Left kidney (tissue), 2 donors: ENCODE results near the gene KLF1. TPM values are rescaled to one million over a fixed set of nuclear protein-coding genes. Genes with fewer than 3 reads are reported as not detected.
A peak's percentile ranks its signal among the peaks of the same experiment; 100 is the strongest.
"Not testable (repeated sequence)": the region's sequence is repeated elsewhere in the genome, so short reads cannot be mapped to it uniquely, and the experiment has no call there.

Experiments used
- DNase-seq: peaks from one replicate; pipeline ENCODE4 v3.0.0-alpha.2; 2013
- polyA plus RNA-seq: library from polyadenylated mRNA; unstranded; fragments of 120-200 nt; gene quantifications from one replicate; pipeline ENCODE4 v1.2.1, GENCODE V29; 2013; ENCODE audit not compliant: insufficient read length

The KLF1 gene
- polyA plus RNA-seq, 1 donor: 0.17 TPM

DNA sequence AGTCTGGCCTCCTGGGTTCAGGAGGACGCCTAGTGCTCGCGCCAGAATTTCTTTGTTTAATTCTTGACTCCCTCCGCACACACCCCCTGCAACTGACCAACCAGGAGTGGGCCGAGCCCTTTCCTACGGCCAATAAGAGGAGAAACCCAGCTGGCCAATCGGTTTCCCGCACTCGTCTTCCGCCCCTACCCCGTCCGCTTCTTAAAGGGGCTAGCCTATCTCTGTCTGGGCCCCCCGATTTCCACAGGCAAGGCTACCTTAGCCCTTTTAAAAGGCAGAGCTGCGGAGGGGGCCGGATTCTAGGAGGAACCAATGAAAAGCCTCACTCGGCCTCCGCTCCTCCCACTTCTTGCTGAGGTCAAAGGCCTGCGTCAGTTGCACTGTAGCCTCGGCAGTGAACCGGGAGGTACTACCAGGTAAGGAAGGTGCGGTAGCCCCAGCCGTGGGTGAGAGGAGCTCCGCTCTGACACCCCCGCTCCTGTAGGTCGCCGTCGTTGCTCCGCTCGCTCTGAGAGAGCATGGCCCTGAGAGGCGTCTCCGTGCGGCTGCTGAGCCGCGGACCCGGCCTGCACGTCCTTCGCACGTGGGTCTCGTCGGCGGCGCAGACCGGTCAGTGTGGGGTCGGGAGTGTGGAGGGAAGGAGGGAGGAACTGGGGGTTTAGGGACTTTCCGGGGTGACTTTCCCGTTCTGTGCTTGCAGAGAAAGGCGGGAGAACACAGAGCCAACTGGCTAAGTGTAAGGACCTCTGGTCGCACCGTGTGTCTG is 4.0 kb upstream of the KLF1 start, which contains the start of gene GCDH:
TSS of gene GCDH (plus strand) at position 374 of the 766 bp plus-strand sequence. CDS start at position 519, 145 bp downstream.
- peak; percentile 98 for DNase-seq

DNA sequence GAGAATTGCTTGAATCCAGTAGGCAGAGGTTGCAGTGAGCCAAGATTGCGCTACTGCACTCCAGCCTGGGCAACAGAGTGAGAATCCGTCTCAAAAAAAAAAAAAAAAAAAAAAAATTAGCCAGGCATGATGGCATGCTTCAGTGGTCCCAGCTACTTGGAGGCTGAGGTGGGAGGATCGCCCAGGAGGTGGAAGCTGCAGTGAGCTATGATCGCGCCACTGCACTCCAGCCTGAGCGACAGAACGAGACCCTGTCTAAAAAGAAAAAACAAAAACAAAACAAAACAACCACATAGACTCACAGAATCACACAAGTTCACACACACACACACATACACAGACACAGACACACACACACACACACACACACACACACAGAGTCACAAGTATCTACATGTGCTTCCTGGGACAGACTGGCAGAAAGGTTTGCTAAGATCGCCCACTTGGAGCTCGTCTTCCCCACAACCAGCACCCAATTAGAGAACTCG is 3.3 kb upstream of the KLF1 start:
- not testable (repeated sequence) for DNase-seq

DNA sequence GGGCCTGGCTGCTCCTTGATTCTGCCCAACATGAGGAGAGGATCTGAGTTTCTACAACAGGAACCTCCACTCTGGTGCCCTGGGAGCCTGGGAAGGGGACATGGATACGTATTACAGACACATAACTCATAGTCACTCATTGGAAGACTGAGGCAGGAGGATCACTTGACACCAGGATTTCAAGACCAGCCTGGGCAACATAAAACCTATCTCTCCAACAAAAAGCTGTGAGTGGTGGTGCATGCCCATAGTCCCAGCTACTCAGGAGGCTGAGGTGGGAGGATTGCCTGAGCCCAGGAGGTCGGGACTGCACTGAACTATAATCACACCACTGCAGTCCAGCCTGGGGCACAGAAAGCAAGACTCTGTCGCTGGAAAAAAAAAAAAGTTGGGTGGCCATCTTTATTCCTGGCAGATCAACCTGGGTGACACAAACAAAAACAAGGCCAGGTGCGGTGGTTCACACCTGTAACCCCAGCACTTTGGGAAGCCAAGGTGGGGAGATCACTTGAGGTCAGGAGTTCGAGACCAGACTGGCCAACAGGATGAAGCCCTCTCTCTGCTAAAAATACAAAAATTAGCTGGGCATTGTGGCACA is 1.1 kb upstream of the KLF1 start:
- no peak for DNase-seq

DNA sequence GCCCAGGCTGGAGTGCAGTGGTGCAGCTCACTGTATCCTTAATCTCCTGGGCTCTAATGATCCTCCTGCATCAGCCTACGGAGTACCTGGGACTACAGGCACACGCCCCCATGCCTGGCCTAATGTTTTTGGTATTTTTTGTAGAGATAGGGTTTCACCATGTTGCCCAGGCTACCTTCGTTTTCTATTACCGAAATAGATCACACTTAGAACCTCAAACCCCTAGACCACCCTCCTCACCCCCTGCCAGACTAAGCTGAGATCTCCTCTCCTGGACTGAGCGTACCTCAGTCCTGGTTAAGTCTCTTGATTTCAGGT is 391 bp downstream of the KLF1 start:
- no peak for DNase-seq

DNA sequence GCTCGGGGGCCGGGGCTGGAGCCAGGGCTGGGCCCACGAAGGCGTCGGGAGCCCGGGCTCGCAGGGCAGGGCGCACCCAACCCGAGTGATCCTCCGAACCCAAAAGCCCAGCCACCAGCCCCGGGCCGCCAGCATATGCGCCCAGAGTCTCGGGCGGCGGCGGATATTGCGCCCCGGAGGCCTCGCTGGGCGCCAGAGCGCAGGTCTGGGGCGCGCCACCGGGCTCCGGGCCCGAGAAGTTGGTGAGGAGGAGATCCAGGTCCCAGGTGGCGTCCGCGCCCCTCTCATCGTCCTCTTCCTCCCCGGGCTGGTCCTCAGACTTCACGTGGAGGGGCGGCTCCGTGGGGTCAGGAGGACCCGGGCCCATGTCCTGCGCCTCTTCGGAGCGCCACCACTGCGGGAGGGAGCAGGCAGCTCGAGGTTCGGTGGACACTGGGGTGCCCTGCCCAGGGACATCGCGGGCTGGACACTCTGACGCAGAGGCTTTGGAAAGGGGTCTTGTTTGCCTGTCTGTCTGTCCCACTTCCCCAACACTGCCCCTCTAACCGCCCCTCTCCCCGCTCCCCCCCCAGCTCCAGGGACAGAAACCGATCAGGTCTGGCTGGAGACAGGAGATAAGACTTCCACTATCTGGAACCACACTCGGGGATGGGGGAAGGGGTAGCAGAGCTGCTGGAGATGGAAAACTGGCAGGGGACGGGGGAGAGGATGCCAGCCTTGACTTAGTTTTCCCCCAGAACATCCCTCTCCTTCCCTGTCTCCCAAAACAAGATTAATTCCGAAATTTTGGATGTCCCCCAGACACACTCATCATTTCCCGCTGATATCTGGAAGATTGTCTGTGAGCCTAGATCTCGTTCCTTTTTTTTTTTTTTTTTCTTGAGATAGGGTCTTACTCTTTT is 1.0 kb downstream of the KLF1 start:
- no peak for DNase-seq

DNA sequence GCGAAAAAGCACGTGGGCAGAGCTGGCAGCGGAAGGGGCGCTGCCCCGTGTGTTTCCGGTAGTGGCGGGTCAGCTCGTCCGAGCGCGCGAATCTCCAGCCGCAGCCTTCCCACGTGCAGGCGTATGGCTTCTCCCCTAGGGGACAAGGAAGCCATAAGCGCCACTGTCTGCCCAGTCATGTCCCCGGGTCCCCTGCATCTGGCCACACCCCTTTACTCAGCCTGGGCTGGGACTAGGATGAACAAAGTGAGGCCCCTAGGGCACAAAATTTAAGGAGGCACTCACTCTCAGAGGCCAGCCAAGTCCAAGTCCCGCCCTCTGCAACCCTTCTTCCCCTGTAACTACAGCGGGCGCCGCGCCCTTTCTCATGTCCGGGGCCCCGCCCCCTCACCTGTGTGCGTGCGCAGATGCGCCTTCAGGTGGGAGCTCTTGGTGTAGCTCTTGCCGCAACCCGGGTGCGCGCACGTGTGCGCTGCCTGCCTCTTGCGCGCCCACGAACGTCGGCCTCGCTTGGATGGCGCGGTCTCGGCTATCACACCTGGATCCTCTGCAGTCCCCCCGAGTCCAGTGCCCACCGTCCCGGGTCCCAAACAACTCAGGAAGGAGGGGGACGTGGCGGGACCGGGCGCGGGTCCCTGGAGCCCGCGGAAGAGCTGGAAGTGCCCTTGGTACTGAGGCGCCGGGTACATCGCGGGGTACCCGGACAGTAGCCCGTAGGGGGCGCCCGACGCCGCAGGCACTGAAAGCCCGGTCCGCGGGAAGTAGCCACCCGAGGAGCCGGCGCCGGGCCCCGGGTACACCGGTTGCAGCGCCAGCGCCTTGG is 1.9 kb downstream of the KLF1 start:
- DNase-seq: peak; percentile 37

DNA sequence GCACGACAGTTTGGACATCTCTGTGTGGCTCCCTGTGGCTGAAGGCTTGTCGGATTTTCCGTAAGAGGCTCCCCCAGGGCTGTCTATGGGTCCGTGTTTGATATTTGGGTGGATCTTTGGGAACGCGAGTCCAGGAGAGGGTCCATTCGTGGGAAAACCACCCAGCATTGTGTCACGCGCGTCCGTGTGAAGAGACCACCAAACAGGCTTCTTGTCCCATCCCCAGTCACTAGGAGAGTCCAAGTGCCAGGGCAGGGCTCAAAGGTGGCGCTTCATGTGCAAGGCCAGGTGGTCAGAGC is 2.4 kb downstream of the KLF1 start:
- no peak for DNase-seq

DNA sequence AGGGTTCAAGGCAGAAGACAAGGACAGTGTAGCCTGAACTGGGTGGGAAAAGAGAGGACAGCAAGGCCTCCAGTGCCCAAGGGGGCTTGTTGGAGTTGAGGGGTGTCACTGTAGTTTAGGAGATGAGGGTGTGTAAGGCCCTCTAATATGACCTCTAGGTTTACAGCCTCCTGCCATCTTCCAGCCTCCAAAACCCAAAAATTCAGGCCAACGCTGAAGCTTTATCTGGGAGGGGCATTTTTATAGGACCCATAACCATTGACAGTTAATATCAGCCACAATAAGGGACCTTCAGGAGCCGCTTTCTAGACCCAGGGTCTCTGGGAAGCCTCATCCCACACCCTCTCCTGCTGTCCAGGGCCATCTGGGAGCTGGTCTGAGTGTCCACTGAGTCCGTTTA is 2.8 kb downstream of the KLF1 start:
- DNase-seq: no peak

DNA sequence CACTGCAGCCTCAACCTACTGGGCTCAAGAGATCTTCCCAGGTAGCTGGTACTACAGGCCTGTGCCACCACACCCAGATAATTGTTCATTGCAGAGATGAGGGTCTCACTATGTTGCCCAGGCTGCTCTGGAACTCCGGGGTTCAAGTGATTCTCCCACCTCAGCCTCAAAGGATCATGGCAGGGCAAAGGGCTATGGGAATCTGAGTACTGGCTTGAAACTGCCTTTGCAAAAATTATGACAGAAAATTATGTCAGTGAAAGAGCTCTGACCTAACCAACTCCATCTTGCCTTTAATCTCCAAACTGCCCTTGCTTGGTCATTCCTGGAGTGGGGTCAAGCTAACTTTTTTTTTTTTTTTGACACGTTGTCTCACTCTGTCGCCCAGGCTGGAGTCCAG is 4.4 kb downstream of the KLF1 start:
- DNase-seq: no peak

DNA sequence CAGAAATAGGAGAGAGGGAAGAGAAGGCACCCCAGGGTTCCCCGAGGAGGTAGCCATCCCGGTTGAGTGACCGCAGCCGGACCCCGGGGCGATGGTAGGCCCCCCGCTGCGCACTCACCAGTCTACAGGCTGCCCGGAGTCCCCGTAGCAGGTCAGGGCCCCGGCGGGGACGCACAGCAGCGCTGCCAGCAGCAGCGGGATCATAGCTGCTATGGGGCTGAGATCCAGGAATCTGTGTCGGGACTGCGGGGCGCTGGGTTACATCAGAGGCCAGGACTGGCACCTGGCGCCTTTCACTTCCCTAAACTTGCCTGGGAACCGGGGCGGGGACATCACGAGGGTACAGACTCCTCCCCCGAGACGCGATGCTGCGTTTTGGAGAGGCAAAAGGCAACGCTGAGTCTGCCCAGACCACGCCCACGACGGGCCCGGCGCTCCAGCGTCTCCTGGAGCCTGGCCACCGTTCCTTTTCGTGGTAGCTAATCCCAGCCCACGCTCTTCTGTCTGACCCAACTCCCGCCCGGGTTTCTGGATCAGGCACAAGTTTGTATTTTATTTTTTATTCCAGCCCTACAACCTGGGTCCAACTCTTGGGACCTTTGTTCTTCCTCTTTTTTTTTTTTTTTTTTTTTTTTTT is 5.7 kb downstream of the KLF1 start, which contains the start of gene DNASE2:
TSS of gene DNASE2 (minus strand) at position 278 of the 637 bp plus-strand sequence. CDS start at position 204, 74 bp downstream.
- peak; percentile 77 for DNase-seq

DNA sequence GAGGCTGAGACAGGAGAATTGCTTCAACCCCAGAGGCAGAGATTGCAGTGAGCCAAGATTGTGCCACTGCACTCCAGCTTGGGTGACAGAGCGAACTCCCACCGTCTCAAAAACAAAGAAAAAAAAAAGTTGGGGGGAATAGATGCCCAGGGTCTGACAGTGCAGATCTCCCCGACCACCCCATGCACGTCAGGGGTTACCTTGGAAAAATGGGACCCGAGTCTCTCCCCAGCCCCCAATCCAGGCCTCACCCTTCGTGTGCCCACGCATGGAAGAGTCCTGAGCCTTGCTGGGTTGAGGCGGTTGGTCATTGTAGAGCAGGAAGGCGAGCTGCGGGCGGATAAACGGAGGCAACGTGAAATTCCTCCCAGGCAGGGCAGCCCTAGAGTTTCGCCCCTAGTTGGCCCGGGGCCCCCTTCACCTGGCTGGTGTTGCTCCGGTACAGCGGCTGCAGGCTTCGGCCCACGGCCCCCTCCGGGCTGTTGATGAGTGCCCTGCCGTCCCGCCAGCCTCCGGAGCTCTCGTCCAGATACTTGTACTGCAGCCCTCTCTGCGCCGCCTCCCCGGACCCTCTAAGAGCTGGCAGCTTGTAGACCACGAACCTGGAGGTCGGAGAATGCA is 6.3 kb downstream of the KLF1 start:
- DNase-seq: no peak

DNA sequence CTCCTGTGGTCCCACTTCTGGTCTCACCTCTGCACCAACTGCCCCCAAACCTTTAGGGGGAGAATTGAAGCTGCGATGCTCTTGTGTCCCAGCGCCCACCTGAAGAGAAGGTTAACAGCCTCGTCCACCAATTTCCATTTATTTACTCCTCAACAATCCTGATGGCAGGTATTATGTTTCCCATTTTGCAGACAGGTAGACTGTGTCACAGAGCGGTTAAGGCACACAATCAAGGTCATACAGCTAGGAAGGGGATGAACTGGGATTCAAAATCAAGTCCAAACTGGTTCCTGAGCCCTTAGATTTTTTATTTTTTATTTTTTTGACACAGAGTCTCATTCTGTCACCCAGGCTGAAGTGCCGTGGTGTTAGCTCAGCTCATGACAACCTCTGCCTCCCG is 11.9 kb downstream of the KLF1 start:
- no peak for DNase-seq

DNA sequence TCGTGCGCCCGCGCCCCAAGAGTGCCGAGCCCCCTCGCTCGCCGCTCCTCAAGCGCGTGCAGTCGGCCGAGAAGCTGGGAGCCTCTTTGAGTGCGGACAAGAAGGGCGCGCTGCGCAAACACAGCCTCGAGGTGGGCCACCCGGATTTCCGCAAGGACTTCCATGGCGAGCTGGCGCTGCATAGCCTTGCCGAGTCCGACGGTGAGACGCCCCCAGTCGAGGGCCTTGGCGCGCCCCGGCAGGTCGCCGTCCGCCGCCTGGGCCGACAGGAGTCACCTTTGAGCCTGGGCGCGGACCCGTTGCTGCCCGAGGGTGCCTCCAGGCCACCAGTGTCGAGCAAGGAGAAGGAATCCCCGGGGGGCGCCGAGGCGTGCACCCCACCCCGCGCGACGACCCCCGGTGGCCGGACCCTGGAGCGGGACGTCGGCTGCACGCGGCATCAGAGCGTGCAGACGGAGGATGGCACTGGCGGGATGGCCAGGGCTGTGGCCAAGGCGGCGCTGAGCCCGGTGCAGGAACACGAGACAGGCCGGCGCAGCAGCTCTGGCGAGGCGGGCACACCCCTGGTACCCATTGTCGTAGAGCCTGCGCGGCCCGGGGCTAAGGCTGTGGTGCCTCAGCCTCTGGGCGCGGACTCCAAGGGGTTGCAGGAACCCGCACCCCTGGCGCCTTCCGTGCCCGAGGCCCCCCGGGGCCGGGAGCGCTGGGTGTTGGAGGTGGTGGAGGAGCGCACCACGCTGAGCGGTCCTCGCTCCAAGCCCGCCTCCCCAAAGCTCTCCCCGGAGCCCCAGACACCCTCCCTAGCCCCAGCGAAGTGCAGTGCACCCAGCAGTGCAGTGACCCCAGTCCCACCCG is 12.9 kb downstream of the KLF1 start:
- no peak for DNase-seq

DNA sequence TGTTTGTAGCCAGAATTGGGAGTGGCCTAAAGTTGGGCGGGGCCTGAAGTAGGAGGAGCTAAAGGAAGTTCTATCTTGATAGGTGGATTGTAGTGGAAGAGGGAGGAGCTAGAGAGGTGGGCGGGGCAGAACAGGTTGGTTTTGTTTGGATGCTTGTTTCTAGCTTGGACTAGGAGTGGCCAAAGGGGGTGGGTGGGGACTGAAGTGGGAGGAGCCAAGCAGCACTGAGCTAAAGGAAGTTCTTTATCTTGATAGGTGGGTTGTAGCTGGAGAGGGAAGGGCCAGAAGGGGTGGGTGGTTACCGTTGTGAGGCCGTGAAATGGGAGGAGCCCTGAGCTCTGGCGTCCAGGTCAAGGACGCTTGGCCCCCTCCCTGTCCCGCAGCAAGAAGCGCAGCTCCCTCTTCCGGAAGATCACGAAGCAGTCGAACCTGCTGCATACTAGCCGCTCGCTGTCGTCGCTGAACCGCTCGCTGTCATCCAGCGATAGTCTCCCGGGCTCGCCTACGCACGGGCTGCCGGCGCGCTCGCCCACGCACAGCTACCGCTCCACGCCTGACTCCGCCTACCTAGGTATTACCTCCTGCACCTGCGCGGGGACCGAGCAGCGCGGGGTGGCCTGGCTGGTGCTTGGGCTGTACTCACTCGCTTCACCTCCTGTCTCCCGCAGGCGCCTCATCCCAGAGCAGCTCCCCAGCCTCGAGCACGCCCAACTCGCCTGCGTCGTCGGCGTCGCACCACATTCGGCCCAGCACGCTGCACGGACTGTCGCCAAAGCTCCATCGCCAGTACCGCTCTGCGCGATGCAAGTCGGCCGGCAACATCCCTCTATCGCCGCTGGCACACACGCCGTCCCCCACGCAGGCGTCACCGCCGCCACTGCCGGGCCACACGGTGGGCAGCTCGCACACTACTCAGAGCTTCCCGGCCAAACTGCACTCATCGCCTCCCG is 13.8 kb downstream of the KLF1 start:
- no peak for DNase-seq

DNA sequence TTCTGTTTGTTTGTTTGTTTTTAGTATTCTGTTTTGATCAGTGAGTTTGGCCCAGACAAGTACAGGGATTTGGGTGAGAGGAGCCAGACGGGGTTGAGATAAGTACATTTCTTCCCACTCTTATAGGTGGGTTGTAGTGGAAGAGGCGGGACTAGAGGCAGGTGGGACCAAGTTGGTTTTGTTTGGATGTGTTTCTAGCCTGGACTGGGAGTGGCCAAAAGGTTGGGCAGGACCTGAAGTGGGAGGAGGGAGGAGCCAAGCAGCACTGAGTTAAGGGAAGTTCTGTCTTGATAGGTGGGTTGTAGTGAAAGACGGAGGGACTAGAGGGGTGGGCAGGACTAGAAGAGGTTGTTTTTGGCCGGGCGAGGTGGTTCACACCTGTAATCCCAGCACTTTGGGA is 14.7 kb downstream of the KLF1 start:
- DNase-seq: no peak

DNA sequence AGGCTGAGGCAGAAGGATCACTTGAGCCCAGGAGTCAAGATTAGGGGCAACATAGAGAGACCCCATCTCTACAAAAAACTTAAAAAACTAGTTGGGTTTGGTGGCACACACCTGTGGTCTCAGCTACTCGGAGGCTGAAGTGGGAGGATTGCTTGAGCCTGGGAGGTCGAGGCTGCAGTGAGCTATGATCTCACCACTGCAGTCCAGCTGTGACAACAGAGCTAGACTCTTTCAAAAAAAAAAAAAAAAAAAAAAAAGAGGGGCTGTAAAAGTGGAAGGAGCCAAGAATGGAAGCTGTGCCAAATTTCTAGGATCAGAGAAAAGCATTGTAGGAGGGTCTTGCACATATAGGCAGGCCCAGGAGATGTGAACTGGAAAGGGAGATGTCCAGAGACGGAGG is 15.3 kb downstream of the KLF1 start:
- DNase-seq: no peak

DNA sequence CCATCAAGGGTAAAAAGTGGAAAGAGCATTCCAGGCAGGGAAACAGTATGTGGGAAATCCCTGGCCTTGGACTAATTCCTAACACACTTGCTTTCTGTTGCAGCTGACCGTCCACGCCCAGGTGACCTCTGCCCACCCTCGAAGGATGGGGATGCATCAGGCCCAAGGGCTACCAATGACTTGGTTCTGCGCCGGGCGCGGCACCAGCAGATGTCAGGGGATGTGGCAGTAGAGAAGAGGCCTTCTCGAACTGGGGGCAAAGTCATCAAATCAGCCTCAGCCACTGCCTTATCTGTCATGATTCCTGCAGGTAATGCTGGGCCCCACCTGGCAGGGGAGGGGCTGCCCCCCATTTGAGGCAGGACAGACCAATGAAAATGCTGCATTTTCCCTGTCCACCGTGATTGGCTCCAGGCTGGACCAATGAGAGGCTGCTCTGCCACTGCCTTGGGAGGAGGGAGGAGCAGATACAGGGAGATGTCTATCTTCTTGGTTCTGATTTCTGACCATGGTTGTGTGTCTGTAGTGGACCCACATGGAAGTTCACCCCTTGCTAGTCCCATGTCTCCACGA is 18.4 kb downstream of the KLF1 start:
- no peak for DNase-seq
